Measurements from ENCODE around the gene SSNA1.

SSNA1 gene

GRCh38 chr9:137156567-137157375 lies 31.7 kb upstream of the SSNA1 start:
- WGBS (ENCODE audit: insufficient coverage, insufficient read length): no CpG with 5 or more reads among the region's 65 CpGs
- H3K4me3 ChIP-seq (ENCODE audit: low read length): peak overlapping the region; percentile 18; the same call in 1 of the 2 replicates

GRCh38 chr9:137157618-137158415 lies 30.7 kb upstream of the SSNA1 start:
- Histone ChIP-seq H3K27me3 (ENCODE audit: control insufficient read depth, insufficient read depth, low read length) (peaks cover 23% of the 10 kb centered on the region; the same call in 1 of the 2 replicates), H3K9me3 (ENCODE audit: control insufficient read depth, insufficient read depth, low read length) (no peaks in the 10 kb centered on the region), H3K27ac (ENCODE audit: low read length) (no peak overlapping the region), H3K4me1 (ENCODE audit: control insufficient read depth, insufficient read depth, low read length) (peaks cover 10% of the 10 kb centered on the region; the same call in 1 of the 2 replicates), H3K4me3 (ENCODE audit: low read length) (no peak overlapping the region), H3K36me3 (ENCODE audit: control insufficient read depth, insufficient read depth, low read length) (no peaks in the 10 kb centered on the region)
- no peak for DNase-seq (ENCODE audit: low read depth, low spot score)
- WGBS (ENCODE audit: insufficient coverage, insufficient read length): no CpG with 5 or more reads among the region's 19 CpGs

More at GRCh38 chr9:137156567-137157375, 31.7 kb upstream of the SSNA1 start:
- Histone ChIP-seq H3K36me3 (ENCODE audit: control insufficient read depth, insufficient read depth, low read length) (no peaks in the 10 kb centered on the region), H3K9me3 (ENCODE audit: control insufficient read depth, insufficient read depth, low read length) (no peaks in the 10 kb centered on the region), H3K27ac (ENCODE audit: low read length) (no peak overlapping the region), H3K27me3 (ENCODE audit: control insufficient read depth, insufficient read depth, low read length) (peaks cover 19% of the 10 kb centered on the region; the same call in 1 of the 2 replicates), H3K4me1 (ENCODE audit: control insufficient read depth, insufficient read depth, low read length) (peaks cover 8% of the 10 kb centered on the region; the same call in 1 of the 2 replicates)
- DNase-seq (ENCODE audit: low read depth, low spot score): no peak

GRCh38 chr9:137158625-137159024 lies 29.9 kb upstream of the SSNA1 start:
- peaks cover 10% of the 10 kb centered on the region; the same call in 1 of the 2 replicates for H3K4me1 ChIP-seq (ENCODE audit: control insufficient read depth, insufficient read depth, low read length)
- H3K4me3 ChIP-seq (ENCODE audit: low read length): no peak overlapping the region
- no peaks in the 10 kb centered on the region for H3K36me3 ChIP-seq (ENCODE audit: control insufficient read depth, insufficient read depth, low read length)
- WGBS (ENCODE audit: insufficient coverage, insufficient read length): no CpG with 5 or more reads among the region's 4 CpGs
- no peaks in the 10 kb centered on the region for H3K9me3 ChIP-seq (ENCODE audit: control insufficient read depth, insufficient read depth, low read length)
- H3K27ac ChIP-seq (ENCODE audit: low read length): no peak overlapping the region
- DNase-seq (ENCODE audit: low read depth, low spot score): no peak
- H3K27me3 ChIP-seq (ENCODE audit: control insufficient read depth, insufficient read depth, low read length): peaks cover 28% of the 10 kb centered on the region; the same call in 1 of the 2 replicates

- H3K36me3 ChIP-seq (ENCODE audit: control insufficient read depth, insufficient read depth, low read length): no peaks in the 10 kb centered on the region; the same call in 1 of the 2 replicates
- H3K4me1 ChIP-seq (ENCODE audit: control insufficient read depth, insufficient read depth, low read length): peaks cover 10% of the 10 kb centered on the region; the same call in 1 of the 2 replicates
- no peak overlapping the region for H3K4me3 ChIP-seq (ENCODE audit: low read length)
- no peak overlapping the region for H3K27ac ChIP-seq (ENCODE audit: low read length)
- no peak for DNase-seq (ENCODE audit: low read depth, low spot score)
- WGBS (ENCODE audit: insufficient coverage, insufficient read length): no CpG with 5 or more reads among the region's 14 CpGs
- no peaks in the 10 kb centered on the region for H3K9me3 ChIP-seq (ENCODE audit: control insufficient read depth, insufficient read depth, low read length)
- H3K27me3 ChIP-seq (ENCODE audit: control insufficient read depth, insufficient read depth, low read length): peaks cover 28% of the 10 kb centered on the region; the same call in 1 of the 2 replicates
Measured at GRCh38 chr9:137159105-137160053, 29.1 kb upstream of the SSNA1 start.

GRCh38 chr9:137160054-137160425 lies 28.4 kb upstream of the SSNA1 start:
- Histone ChIP-seq H3K4me3 (ENCODE audit: low read length) (no peak overlapping the region), H3K9me3 (ENCODE audit: control insufficient read depth, insufficient read depth, low read length) (no peaks in the 10 kb centered on the region), H3K4me1 (ENCODE audit: control insufficient read depth, insufficient read depth, low read length) (peaks cover 10% of the 10 kb centered on the region; the same call in 1 of the 2 replicates), H3K27me3 (ENCODE audit: control insufficient read depth, insufficient read depth, low read length) (peaks cover 28% of the 10 kb centered on the region; the same call in 1 of the 2 replicates), H3K36me3 (ENCODE audit: control insufficient read depth, insufficient read depth, low read length) (no peaks in the 10 kb centered on the region; the same call in 1 of the 2 replicates), H3K27ac (ENCODE audit: low read length) (no peak overlapping the region)
- DNase-seq (ENCODE audit: low read depth, low spot score): no peak
- WGBS (ENCODE audit: insufficient coverage, insufficient read length): no CpG with 5 or more reads among the region's 17 CpGs

GRCh38 chr9:137160716-137161557 lies 27.5 kb upstream of the SSNA1 start:
- Histone ChIP-seq H3K4me1 (ENCODE audit: control insufficient read depth, insufficient read depth, low read length) (peaks cover 10% of the 10 kb centered on the region; the same call in 1 of the 2 replicates), H3K4me3 (ENCODE audit: low read length) (peak overlapping the region; percentile 1; the same call in 1 of the 2 replicates), H3K27me3 (ENCODE audit: control insufficient read depth, insufficient read depth, low read length) (peaks cover 24% of the 10 kb centered on the region; the same call in 1 of the 2 replicates), H3K9me3 (ENCODE audit: control insufficient read depth, insufficient read depth, low read length) (no peaks in the 10 kb centered on the region), H3K36me3 (ENCODE audit: control insufficient read depth, insufficient read depth, low read length) (no peaks in the 10 kb centered on the region; the same call in 1 of the 2 replicates), H3K27ac (ENCODE audit: low read length) (no peak overlapping the region)
- DNase-seq (ENCODE audit: low read depth, low spot score): no peak
- WGBS (ENCODE audit: insufficient coverage, insufficient read length): no CpG with 5 or more reads among the region's 56 CpGs

GRCh38 chr9:137161558-137162486 lies 26.7 kb upstream of the SSNA1 start:
- DNase-seq (ENCODE audit: low read depth, low spot score): no peak
- H3K36me3 ChIP-seq (ENCODE audit: control insufficient read depth, insufficient read depth, low read length): no peaks in the 10 kb centered on the region; the same call in 1 of the 2 replicates
- no peaks in the 10 kb centered on the region for H3K9me3 ChIP-seq (ENCODE audit: control insufficient read depth, insufficient read depth, low read length)
- peak overlapping the region; percentile 8; the same call in 1 of the 2 replicates for H3K4me3 ChIP-seq (ENCODE audit: low read length)
- H3K4me1 ChIP-seq (ENCODE audit: control insufficient read depth, insufficient read depth, low read length): peaks cover 8% of the 10 kb centered on the region; the same call in 1 of the 2 replicates
- H3K27me3 ChIP-seq (ENCODE audit: control insufficient read depth, insufficient read depth, low read length): peaks cover 30% of the 10 kb centered on the region
- no peak overlapping the region for H3K27ac ChIP-seq (ENCODE audit: low read length)
- WGBS (ENCODE audit: insufficient coverage, insufficient read length): no CpG with 5 or more reads among the region's 71 CpGs

GRCh38 chr9:137162505-137163364 lies 25.7 kb upstream of the SSNA1 start:
- peaks cover 6% of the 10 kb centered on the region; the same call in 1 of the 2 replicates for H3K4me1 ChIP-seq (ENCODE audit: control insufficient read depth, insufficient read depth, low read length)
- no peak overlapping the region for H3K27ac ChIP-seq (ENCODE audit: low read length)
- no CpG with 5 or more reads among the region's 74 CpGs for WGBS (ENCODE audit: insufficient coverage, insufficient read length)
- no peaks in the 10 kb centered on the region; the same call in 1 of the 2 replicates for H3K36me3 ChIP-seq (ENCODE audit: control insufficient read depth, insufficient read depth, low read length)
- H3K4me3 ChIP-seq (ENCODE audit: low read length): peak overlapping the region; percentile 30; the same call in 1 of the 2 replicates
- H3K27me3 ChIP-seq (ENCODE audit: control insufficient read depth, insufficient read depth, low read length): peaks cover 38% of the 10 kb centered on the region
- no peak for DNase-seq (ENCODE audit: low read depth, low spot score)
- no peaks in the 10 kb centered on the region for H3K9me3 ChIP-seq (ENCODE audit: control insufficient read depth, insufficient read depth, low read length)

All from iPS DF 6.9 (cell line).